ENCODE results near the gene OCIAD1.
"Not testable (repeated sequence)": the region's sequence is repeated elsewhere in the genome, so short reads cannot be mapped to it uniquely, and the experiment has no call there.

Gene OCIAD1

DNA sequence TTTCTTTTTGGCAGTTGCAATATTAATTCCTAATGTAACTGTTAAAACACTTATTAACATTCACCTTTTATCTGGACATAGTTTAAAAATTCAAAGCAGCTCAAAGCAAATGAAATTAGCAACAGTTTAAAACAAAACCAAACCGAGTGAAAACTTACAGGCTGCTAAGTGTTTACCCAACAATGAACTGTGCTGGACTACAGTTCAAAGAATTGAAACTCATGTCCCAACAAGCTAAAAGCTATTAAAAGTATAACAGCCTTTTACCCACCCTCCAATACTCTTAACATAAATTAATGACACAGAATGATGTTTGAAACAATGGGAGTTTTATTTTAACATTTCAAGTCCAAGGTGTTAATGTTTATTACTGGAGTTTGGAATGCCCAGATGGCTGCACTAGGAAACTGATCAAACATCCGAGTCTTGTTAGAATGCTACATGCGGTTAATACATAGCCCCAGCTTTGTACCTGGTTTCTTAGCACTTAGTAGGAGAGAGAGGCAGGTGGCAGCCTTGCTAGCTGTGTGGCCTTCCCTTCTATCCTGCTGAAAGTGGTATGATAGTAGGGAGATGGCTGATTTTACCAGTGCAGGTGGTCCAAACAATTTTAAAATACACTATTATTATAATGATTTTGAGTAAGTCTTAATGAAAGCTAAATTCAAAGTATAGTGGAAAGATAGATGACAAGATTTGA, 29.7 kb upstream of the OCIAD1 start:
- DNase-seq: no peak
- no peak for TF ChIP-seq GATA1 (IDR thresholded peaks at IDR 0.05; ENCODE audit: low read depth, low read length)
- TF ChIP-seq POLR2A (IDR thresholded peaks at IDR 0.05; ENCODE audit: low read length): no peak

GRCh38 chr4:48804584-48805301, 26.1 kb upstream of the OCIAD1 start:
- DNase-seq: no peak

DNA sequence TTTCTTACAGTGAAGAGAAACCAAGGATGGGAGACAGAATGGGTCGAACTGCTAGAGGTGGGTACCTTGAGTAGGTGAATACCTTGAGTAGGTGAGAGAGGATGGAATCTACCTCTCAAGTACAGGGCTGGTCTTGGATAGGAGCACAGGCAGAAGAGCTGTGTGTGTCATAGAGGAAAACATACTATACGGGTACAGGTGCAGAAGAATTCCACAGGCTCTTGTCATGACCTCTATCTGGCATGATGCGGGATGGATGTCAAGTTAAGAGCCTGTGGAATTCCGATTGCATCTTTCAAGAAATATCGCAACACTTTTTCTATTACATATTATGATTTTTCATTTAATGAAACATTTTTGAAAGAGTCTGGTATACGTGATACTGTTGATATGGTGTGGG, 18.0 kb upstream of the OCIAD1 start:
- DNase-seq: no peak
- no peak for TF ChIP-seq POLR2A (IDR thresholded peaks at IDR 0.05; ENCODE audit: low read length)
- no peak for TF ChIP-seq GATA1 (IDR thresholded peaks at IDR 0.05; ENCODE audit: low read depth, low read length)

More at GRCh38 chr4:48804584-48805301, 26.1 kb upstream of the OCIAD1 start:
- TF ChIP-seq GATA1 (IDR thresholded peaks at IDR 0.05; ENCODE audit: low read depth, low read length): no peak
- no peak for TF ChIP-seq POLR2A (IDR thresholded peaks at IDR 0.05; ENCODE audit: low read length)

DNA sequence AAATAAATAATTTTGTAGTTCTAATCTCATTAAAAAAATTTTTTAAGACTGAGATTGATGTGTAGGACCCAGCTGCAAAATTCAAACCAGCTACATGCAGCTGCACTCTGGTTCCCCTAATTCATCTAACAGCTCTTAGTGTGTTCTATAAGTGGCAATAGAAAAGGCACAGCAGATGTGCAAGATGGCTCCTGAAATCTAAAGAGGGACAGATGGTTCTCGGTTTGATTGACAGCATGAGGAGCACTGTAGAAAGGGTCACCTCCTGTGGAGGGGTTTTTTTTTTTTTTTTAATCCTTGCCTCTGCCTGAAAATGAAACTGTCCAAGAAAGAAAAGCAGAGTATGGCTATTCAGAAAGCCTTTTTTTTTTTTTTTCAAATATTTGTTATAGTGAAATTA, 16.9 kb upstream of the OCIAD1 start:
- TF ChIP-seq POLR2A (IDR thresholded peaks at IDR 0.05; ENCODE audit: low read length) (no peak), GATA1 (IDR thresholded peaks at IDR 0.05; ENCODE audit: low read depth, low read length) (no peak)
- no peak for DNase-seq

- TF ChIP-seq GATA1 (IDR thresholded peaks at IDR 0.05; ENCODE audit: low read depth, low read length): no peak
- TF ChIP-seq POLR2A (IDR thresholded peaks at IDR 0.05; ENCODE audit: low read length): no peak
- DNase-seq: no peak
These were observed 15.4 kb upstream of the OCIAD1 start for GRCh38 chr4:48815483-48815882.

GRCh38 chr4:48816297-48816696, 14.6 kb upstream of the OCIAD1 start:
- DNase-seq: not testable (repeated sequence)

DNA sequence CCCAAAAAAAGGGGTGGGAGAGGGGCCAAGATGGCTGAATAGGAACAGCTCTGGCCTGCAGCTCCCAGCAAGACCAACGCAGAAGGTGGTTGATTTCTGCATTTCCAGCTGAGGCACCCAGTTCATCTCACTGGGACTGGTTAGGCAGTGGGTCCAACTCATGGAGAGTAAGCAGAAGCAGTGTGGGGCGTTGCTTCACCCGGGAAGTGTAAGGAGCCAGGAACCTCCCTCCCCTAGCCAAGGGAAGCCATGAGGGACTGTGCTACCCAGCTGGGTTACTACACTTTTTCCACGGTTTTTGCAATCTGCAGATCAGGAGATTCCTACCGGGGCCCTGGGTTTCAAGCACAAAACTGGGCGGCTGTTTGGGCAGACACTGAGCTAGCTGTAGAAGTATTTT, 13.9 kb upstream of the OCIAD1 start:
- no peak for DNase-seq
- TF ChIP-seq GATA1 (IDR thresholded peaks at IDR 0.05; ENCODE audit: low read depth, low read length) (no peak), POLR2A (IDR thresholded peaks at IDR 0.05; ENCODE audit: low read length) (no peak)

- not testable (repeated sequence) for DNase-seq
These were observed 9.5 kb upstream of the OCIAD1 start for GRCh38 chr4:48821431-48821830.

DNA sequence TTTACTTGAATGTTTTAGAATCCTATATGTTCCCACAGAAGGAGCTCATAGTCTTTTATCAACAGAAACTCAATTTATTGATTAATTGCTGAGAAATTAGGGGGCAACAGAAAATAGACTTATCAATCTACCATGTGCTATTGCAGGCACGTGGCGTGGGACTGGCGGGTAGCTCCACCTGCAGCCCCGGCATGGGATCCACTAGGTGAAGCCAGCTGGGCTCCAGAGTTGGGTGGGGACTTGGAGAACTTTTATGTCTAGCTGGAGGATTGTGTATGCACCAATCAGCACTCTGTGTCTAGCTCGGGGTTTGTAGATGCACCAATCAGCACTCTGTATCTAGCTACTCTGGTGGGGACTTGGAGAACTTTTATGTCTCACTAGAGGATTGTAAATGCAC, 3.3 kb upstream of the OCIAD1 start:
- DNase-seq: no peak
- TF ChIP-seq GATA1 (IDR thresholded peaks at IDR 0.05; ENCODE audit: low read depth, low read length): no peak
- no peak for TF ChIP-seq POLR2A (IDR thresholded peaks at IDR 0.05; ENCODE audit: low read length)

DNA sequence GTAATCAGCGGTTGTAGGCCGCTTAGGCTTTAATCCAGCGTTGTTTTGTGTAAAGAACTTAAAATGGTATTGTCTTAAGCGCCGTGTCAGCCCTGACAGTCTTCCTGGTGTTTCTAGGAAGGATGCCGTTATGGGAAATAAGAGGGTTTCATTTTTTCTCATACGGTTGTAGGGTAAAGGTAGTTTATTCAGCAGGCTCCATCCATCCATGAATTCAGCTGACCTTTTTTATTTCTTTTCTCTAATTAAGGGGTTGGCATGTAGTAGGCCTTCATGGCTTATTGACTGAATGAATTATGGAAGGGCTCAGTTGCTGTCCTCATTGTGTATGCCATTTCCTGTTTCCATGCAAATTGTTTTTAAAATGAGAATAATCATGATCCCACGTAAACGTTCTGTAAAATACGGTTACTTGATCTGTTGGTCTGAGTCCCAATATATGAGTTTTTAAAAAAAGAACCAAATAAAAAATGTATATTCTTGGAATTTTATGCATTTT, 693 bp downstream of the OCIAD1 start:
- peak in 1 of 2 experiments; percentile 61 for DNase-seq
- TF ChIP-seq GATA1 (IDR thresholded peaks at IDR 0.05; ENCODE audit: low read depth, low read length) (no peak), POLR2A (IDR thresholded peaks at IDR 0.05; ENCODE audit: low read length) (no peak)

- DNase-seq: peak; percentile 35 to 38
- TF ChIP-seq POLR2A (IDR thresholded peaks at IDR 0.05; ENCODE audit: low read length) (no peak), GATA1 (IDR thresholded peaks at IDR 0.05; ENCODE audit: low read depth, low read length) (no peak)
These were observed 1.7 kb downstream of the OCIAD1 start for GRCh38 chr4:48832571-48832970.

DNA sequence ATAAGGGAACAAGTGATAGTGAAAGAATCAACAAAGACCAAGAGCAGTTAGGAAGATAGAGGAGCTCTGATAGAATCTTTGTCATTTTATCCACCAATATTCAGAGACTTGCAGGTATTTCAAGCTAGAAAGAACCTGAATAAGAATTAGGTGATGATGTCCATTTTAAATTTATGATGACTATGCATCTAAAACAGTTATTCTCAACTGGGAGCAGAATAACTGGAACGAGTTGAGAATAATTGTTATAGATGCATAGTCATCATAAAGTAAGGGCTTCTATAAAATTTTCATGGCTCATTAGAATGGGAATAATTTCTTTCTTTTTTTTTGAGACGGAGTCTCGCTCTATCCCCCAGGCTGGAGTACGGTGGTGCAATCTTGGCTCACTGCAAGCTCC, 5.8 kb downstream of the OCIAD1 start:
- DNase-seq: no peak
- no peak for TF ChIP-seq POLR2A (IDR thresholded peaks at IDR 0.05; ENCODE audit: low read length)
- no peak for TF ChIP-seq GATA1 (IDR thresholded peaks at IDR 0.05; ENCODE audit: low read depth, low read length)

DNA sequence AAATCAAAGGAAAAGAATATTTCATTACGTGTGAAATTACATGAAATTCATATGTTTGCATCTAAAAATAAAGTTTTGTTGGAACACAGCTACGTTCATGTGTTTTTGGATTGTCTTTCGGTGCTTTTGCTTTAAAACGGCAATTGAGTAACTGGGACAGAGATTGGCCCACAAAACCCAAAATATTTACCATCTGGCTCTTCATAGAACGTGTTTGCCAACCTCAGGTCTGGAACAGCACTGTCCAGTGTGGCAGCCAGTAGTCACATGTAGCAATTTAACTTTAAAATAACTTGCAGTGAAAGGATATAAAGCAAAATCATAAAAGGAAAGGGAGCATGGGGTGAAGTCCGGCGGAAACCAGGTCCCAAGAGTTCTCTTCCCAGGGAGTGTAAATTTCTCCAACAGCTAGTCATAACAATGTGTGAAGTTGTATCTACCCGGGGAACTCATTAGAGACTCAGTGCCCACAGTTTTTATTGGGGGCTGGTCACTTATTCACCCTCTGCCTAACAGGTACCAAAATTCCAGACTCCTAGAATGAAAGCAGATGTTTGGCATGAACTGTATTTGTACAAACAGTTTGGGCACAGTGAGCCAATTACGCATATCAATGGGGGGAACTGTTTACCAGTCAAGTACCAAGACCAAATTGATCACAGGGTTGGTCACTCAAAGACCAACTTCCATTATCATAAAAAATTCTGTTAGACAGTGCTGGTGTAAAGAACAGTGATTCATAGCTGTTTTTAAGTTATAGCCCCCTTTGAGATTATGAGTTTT, 10.3 kb downstream of the OCIAD1 start:
- no peak for TF ChIP-seq POLR2A (IDR thresholded peaks at IDR 0.05; ENCODE audit: low read length)
- no peak for TF ChIP-seq GATA1 (IDR thresholded peaks at IDR 0.05; ENCODE audit: low read depth, low read length)
- no peak for DNase-seq

DNA sequence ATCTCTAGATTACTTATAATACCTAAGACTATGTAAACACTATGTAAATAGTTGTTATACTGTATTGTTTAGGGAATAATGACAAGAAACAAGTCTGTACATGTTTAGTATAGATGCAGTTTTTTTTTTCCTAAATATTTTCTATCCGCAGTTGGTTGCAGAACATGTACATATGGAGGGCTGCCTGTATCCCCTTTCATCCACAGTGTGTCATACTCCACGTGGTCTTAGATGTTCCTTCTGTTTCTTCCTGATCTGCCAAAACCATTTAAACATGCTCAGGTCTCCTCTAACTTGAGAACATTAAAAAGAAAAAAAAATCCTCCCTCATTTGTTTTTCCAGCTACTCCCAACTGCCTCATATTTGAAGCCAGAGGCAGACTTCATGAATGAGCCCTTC, 14.0 kb downstream of the OCIAD1 start:
- DNase-seq: no peak
- TF ChIP-seq GATA1 (IDR thresholded peaks at IDR 0.05; ENCODE audit: low read depth, low read length): no peak
- TF ChIP-seq POLR2A (IDR thresholded peaks at IDR 0.05; ENCODE audit: low read length): no peak

GRCh38 chr4:48848799-48849198, 17.9 kb downstream of the OCIAD1 start:
- not testable (repeated sequence) for DNase-seq
